MM.1S (cell line): ENCODE results near the gene FAM83G.

ENCODE experiments used
- CTCF ChIP-seq: fragments of 300-600 bp; sonication (generic); IDR thresholded peaks from 2 replicates; pipeline ENCODE4 v1.5.1; 2016; ENCODE audit warnings: antibody characterized with exemption, low read length, mixed read lengths
- EZH2 ChIP-seq: fragments of 300-600 bp; sonication (generic); optimal IDR thresholded peaks from 2 replicates; pipeline ENCODE3; 2017; ENCODE audit warnings: low read depth, mild to moderate bottlenecking, antibody characterized with exemption, low read length, mixed read lengths
- EZH2phosphoT487 ChIP-seq: fragments of 300-600 bp; sonication (generic); IDR thresholded peaks from 2 replicates; pipeline ENCODE4 v1.6.1; 2018; ENCODE audit warnings: antibody characterized with exemption, low read length

DNA sequence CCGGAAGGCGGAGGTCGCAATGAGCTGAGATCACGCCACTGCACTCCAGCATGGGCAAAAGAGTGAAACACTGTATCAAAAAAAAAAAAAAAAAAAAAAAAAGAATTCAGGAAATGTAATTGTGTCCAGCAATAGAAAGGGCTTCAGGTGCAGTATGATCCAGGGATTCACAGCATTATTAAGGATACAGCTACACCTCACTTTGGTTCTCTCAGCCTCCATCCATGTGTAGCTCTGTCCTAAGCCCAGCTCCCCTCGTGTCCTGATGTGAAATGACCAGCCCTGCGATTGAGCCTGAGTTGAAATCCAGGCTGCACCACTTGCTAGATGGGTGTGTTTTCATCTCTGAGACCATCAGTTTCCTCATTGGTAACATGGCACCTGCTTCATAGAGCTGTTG, 49.6 kb downstream of the FAM83G start:
- TF ChIP-seq EZH2 (no peak), CTCF (no peak), EZH2phosphoT487 (no peak)
